Liver (tissue), 9 donors: Measurements from ENCODE around the gene FHDC1. TPM values are rescaled to one million over a fixed set of nuclear protein-coding genes. Genes with fewer than 3 reads are reported as not detected.

Source experiments
- DNase-seq: peaks from one replicate; pipeline ENCODE4 v3.0.0-alpha.2; 2017; ENCODE audit warnings: low spot score
- H3K27ac ChIP-seq, 2 donors: one replicate each; pipeline ENCODE4 v1.7.0; 2013; ENCODE audit warnings: inconsistent platforms in 2 of 2, low read length in 2 of 2, control low read depth in 1 of 2, low read depth in 1 of 2, mild to moderate bottlenecking in 1 of 2
- H3K27me3 ChIP-seq, 4 donors: one replicate each; pipeline versions ENCODE4 v1.6.1 to v1.7.0; 2013; ENCODE audit warnings: low read length in 3 of 4, inconsistent platforms in 1 of 4, mild to moderate bottlenecking in 1 of 4, moderate library complexity in 1 of 4; ENCODE audit not compliant: control insufficient read depth in 4 of 4, insufficient read depth in 4 of 4
- H3K36me3 ChIP-seq, 4 donors: one replicate each; pipeline versions ENCODE4 v1.6.1 to v1.7.0; 2013; ENCODE audit warnings: low read length in 3 of 4, mild to moderate bottlenecking in 3 of 4, low read depth in 1 of 4, moderate library complexity in 1 of 4; ENCODE audit not compliant: control insufficient read depth in 4 of 4, insufficient read depth in 3 of 4
- H3K4me1 ChIP-seq, 4 donors: one replicate each; pipeline versions ENCODE4 v1.6.1 to v1.7.0; 2013; ENCODE audit warnings: low read length in 3 of 4, mild to moderate bottlenecking in 3 of 4, moderate library complexity in 1 of 4; ENCODE audit not compliant: control insufficient read depth in 4 of 4, insufficient read depth in 4 of 4
- H3K4me3 ChIP-seq, 3 donors: one replicate each; pipeline versions ENCODE4 v1.6.1 to v1.7.0; 2013; ENCODE audit warnings: low read length in 3 of 3, control low read depth in 1 of 3, low read depth in 1 of 3, mild to moderate bottlenecking in 1 of 3
- H3K9ac ChIP-seq, 2 donors: one replicate each; pipeline ENCODE4 v1.7.0; 2013; ENCODE audit warnings: low read length in 2 of 2, mild to moderate bottlenecking in 2 of 2, moderate library complexity in 2 of 2, control low read depth in 1 of 2, low read depth in 1 of 2
- H3K9me3 ChIP-seq, 4 donors: one replicate each; pipeline versions ENCODE4 v1.6.1 to v1.7.0; 2013; ENCODE audit warnings: low read length in 3 of 4; ENCODE audit not compliant: control insufficient read depth in 4 of 4
- ATF3 ChIP-seq: IDR thresholded peaks from 2 replicates; pipeline ENCODE4 v1.6.1; 2016; ENCODE audit warnings: antibody characterized with exemption
- CTCF ChIP-seq: fragments of 150-350 bp; IDR thresholded peaks from 2 replicates; pipeline ENCODE4 v1.5.1; 2017; ENCODE audit warnings: improper control_type of control experiment, low read depth, low read length; ENCODE audit not compliant: missing input control
- EGR1 ChIP-seq, 2 donors: IDR thresholded peaks; 2 replicates each; pipeline ENCODE4 v1.6.1; 2016 to 2018; ENCODE audit warnings: antibody characterized with exemption in 2 of 2, low read depth in 2 of 2
- FOXA2 ChIP-seq: IDR thresholded peaks from 2 replicates; pipeline ENCODE4 v1.6.1; 2016; ENCODE audit warnings: antibody characterized with exemption
- GABPA ChIP-seq, 2 donors: IDR thresholded peaks in 1 of 2; conservative IDR thresholded peaks in 1 of 2; 2 replicates each; pipeline ENCODE4 v1.6.1; 2016; ENCODE audit warnings: antibody characterized with exemption in 2 of 2, mild to moderate bottlenecking in 1 of 2, moderate library complexity in 1 of 2
- MAX ChIP-seq: IDR thresholded peaks from 2 replicates; pipeline ENCODE4 v1.6.1; 2016; ENCODE audit warnings: antibody characterized with exemption
- RAD21 ChIP-seq, 2 donors: IDR thresholded peaks; 2 replicates each; pipeline ENCODE4 v1.6.1; 2016; ENCODE audit warnings: antibody characterized with exemption in 2 of 2, mild to moderate bottlenecking in 2 of 2
- REST ChIP-seq: IDR thresholded peaks from 2 replicates; pipeline ENCODE4 v1.6.1; 2016; ENCODE audit warnings: antibody characterized with exemption, mild to moderate bottlenecking
- RXRA ChIP-seq, 2 donors: IDR thresholded peaks; 2 replicates each; pipeline ENCODE4 v1.6.1; 2017 to 2018; ENCODE audit warnings: antibody characterized with exemption in 2 of 2, mild to moderate bottlenecking in 1 of 2
- TAF1 ChIP-seq: conservative IDR thresholded peaks from 2 replicates; pipeline ENCODE4 v1.6.1; 2016; ENCODE audit warnings: antibody characterized with exemption, mild to moderate bottlenecking
- YY1 ChIP-seq: IDR thresholded peaks from 2 replicates; pipeline ENCODE4 v1.6.1; 2016; ENCODE audit warnings: antibody characterized with exemption, mild to moderate bottlenecking
- ZBTB33 ChIP-seq: IDR thresholded peaks from 2 replicates; pipeline ENCODE4 v1.6.1; 2016; ENCODE audit warnings: antibody characterized with exemption
- WGBS: extraction: QIAGEN DNeasy Blood & Tissue Kit; methylation state at CpG from one replicate; pipeline ENCODE4 v1.1.7; 2013; 5-methylcytosine and 5-hydroxymethylcytosine counted together
- polyA plus RNA-seq, 2 donors: library from polyadenylated mRNA; stranded (reverse) in 1 of 2; unstranded in 1 of 2; fragments of 200-250 nt in 1 of 2; fragments of >200 nt in 1 of 2; fragmentation: Nextera tagmentation in 1 of 2; extraction: Ambion mirVana in 1 of 2; gene quantifications; one replicate each; pipeline versions ENCODE4 v1.2.1 to v1.2.3, GENCODE V29; 2013 to 2015
- total RNA-seq, 2 donors: library from RNA; depleted of rRNA; stranded (reverse); fragments of >200 nt; gene quantifications; one replicate each; pipeline ENCODE4 v1.2.3, GENCODE V29; 2014
- donor health status: healthy.
- donor health status: healthy.
- donor health status: healthy.
- donor health status: healthy.
- donor health status: healthy.

Gene FHDC1
- total and polyA plus RNA-seq, 4 donors, result 0.06 to 33.0 (median 0.11) TPM

GRCh38 chr4:152949930-152950329, 13.8 kb downstream of the FHDC1 start:
- Histone ChIP-seq H3K27me3 (no peaks in the 10 kb centered on the region), H3K4me1 (no peaks in the 10 kb centered on the region), H3K36me3 (no peaks in the 10 kb centered on the region), H3K9me3 (no peaks in the 10 kb centered on the region), H3K27ac (no peak overlapping the region), H3K4me3 (no peak overlapping the region), H3K9ac (no peak overlapping the region)
- no peak for TF ChIP-seq CTCF
- no peak for TF ChIP-seq REST
- TF ChIP-seq EGR1 (IDR thresholded peaks at IDR 0.05; ENCODE audit: low read depth in 2 of 2), result no peak
- TF ChIP-seq RAD21 (IDR thresholded peaks at IDR 0.05), result no peak
- WGBS, result 75% methylated on average over 8 of the region's 8 CpGs
- DNase-seq, result no peak

GRCh38 chr4:152950402-152951274, 14.5 kb downstream of the FHDC1 start:
- DNase-seq, result no peak
- no peak overlapping the region for H3K9ac ChIP-seq
- WGBS, result 84% methylated on average over 11 of the region's 11 CpGs
- no peaks in the 10 kb centered on the region for H3K27me3 ChIP-seq
- H3K4me3 ChIP-seq, result no peak overlapping the region
- no peaks in the 10 kb centered on the region for H3K9me3 ChIP-seq
- H3K4me1 ChIP-seq, result no peaks in the 10 kb centered on the region
- no peak for TF ChIP-seq TAF1
- TF ChIP-seq YY1, result no peak
- no peak for TF ChIP-seq RXRA (IDR thresholded peaks at IDR 0.05)
- no peak for TF ChIP-seq CTCF
- no peak for TF ChIP-seq ATF3
- no peak for TF ChIP-seq GABPA (IDR thresholded peaks at IDR 0.05 in 1 of 2, conservative IDR thresholded peaks at IDR 0.05 in 1 of 2)
- no peak for TF ChIP-seq MAX
- no peak for TF ChIP-seq ZBTB33
- TF ChIP-seq REST, result no peak
- no peak for TF ChIP-seq FOXA2
- H3K36me3 ChIP-seq, result no peaks in the 10 kb centered on the region
- no peak overlapping the region for H3K27ac ChIP-seq
